Islet of Langerhans (tissue), 1 donor: ENCODE results near the gene IL12RB1.
"Not testable (repeated sequence)": the region's sequence is repeated elsewhere in the genome, so short reads cannot be mapped to it uniquely, and the experiment has no call there.

Experiments used
- FAIRE-seq: peaks from one replicate; lab custom pipeline; 2011; peaks lifted over from hg19 to GRCh38; lab: Jason Lieb, UNC

The IL12RB1 gene

GRCh38 chr19:18044825-18045304 lies 41.9 kb downstream of the IL12RB1 start:
- FAIRE-seq, result peak; percentile 79

DNA sequence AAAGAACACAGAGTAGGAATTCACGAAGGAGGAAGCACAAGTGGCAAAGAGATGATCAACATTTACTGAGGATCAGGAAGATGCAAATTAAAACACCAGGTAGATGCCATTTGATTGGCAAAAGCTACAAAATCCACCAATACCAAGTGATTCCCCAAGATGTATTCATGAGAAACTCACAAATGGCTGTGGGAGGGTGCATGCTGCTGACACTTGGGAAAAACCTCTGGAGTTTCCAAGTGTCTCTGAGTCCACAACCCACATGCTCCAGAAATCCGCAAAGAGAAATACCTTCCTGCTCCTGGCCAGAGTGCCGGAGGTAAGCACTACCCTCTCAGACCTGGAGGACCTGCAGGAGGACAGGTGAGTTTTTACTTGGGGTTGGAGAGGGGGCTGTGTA lies 43.1 kb downstream of the IL12RB1 start:
- FAIRE-seq, result no peak

- no peak for FAIRE-seq
Observed at GRCh38 chr19:18041054-18041453, 45.7 kb downstream of the IL12RB1 start.

GRCh38 chr19:18032102-18032501 lies 54.6 kb downstream of the IL12RB1 start:
- FAIRE-seq, result not testable (repeated sequence)

DNA sequence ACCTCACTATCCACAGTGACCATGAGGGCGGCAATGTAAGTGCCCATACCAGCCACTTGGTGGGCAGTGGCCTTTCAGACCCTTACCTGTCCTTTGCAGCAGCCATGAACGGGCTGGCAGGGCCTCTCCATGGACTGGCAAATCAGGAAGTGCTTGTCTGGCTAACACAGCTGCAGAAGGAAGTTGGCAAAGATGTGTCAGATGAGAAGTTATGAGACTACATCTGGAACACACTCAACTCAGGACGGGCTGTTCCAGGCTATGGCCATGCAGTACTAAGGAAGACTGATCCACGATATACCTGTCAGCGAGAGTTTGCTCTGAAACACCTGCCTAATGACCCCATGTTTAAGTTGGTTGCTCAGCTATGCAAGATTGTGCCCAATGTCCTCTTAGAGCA lies 55.3 kb downstream of the IL12RB1 start:
- not testable (repeated sequence) for FAIRE-seq

DNA sequence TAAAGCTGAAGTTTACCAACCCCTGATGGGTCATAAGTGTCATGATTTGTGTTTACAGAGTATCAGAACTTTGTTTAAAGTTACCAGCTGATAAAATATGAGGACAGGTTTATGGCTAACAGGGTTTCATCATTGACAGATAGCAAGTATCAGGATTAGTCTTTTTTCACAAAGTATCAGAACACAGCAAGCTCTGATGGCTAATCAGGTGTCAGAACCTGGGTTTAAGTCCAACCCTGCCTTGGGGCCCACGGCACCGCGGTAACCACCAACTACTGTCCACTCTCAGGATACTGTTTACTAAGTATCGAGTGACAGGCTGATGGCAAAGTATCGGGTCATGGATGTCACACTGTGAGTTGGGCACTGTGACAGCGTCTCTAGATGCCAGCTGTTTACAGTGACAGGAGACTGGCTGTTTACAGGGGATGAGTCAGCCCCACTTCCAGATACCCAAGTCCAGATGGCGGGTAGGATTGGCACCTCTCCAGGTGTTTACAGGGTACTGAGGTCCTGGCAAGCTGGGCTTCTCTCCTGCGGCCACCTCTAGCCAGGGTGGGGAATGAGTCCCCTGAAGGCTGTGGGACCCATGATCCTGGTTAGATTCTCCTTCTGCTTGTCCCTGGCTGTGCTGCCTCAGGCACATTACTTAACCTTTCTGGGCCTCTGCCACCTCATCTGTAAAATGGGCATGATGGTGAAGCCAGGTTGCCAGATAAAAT lies 57.0 kb downstream of the IL12RB1 start:
- no peak for FAIRE-seq

- FAIRE-seq, result no peak
Observed at GRCh38 chr19:18027151-18027550, 59.6 kb downstream of the IL12RB1 start.

DNA sequence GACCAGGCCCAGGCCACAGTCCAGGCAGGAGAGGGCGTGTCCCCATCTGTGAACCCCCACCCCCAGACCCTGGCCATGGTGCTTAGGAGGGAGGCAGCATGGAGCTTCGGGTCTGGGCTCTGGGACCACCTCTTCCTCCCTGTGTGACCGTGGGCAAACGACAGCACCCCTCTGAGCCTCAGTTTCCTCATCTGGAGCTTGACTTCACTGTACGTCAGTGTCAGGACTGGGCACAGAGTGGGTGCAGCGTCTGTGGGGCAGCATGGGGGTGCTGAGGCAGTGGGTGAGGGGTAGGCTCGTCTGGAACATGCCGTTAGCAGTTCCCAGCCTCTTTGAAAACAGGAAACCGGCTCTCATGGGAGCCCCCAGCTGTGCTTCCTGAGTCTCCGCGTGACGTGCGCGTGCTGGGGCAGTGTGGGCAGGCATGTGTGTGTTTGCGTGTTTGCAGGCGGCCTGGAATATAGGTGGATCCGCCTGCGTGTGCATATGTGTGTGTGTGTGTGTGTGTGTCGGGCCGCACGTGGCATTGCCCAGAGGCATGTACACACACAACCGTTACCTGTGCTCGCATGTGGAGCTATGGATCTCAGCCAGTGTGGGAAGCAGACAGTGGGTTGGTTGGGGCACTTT lies 63.0 kb downstream of the IL12RB1 start:
- FAIRE-seq, result no peak

DNA sequence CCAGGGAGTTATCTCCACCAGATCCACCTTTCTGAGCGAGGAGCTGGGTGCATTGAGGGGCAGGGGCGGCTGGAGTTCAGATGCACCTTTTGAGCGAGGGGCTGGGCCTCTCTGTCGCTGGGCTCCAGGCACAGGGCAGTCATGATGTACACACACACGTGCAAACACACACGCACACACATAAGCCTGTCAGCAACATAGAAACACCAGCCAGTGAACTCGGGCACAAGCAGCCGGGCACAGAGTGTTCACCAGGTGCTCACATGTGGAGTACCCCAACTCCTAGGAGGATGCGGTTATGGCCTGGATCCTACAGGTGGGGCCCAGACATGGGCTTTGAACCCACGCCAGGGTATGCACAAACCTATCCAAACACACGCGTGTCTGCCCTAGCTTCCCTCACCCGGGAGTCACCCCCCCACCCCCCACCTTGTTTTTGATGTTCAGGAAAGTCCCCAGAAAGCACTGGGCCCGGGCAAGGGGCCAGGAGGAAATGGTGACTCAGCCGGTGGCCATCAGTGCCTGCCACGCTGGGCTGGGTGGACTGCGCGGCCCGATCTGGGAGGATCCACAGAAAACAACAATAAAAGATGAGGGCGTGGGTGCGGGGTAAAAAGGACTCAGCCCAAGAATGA lies 65.5 kb downstream of the IL12RB1 start:
- FAIRE-seq, result no peak

GRCh38 chr19:18020212-18021085 lies 66.3 kb downstream of the IL12RB1 start:
- no peak for FAIRE-seq

GRCh38 chr19:18017275-18018083 lies 69.3 kb downstream of the IL12RB1 start:
- no peak for FAIRE-seq

- no peak for FAIRE-seq
Observed at GRCh38 chr19:18016209-18016910, 70.4 kb downstream of the IL12RB1 start.

- no peak for FAIRE-seq
Observed at GRCh38 chr19:18014197-18014596, 72.5 kb downstream of the IL12RB1 start.

DNA sequence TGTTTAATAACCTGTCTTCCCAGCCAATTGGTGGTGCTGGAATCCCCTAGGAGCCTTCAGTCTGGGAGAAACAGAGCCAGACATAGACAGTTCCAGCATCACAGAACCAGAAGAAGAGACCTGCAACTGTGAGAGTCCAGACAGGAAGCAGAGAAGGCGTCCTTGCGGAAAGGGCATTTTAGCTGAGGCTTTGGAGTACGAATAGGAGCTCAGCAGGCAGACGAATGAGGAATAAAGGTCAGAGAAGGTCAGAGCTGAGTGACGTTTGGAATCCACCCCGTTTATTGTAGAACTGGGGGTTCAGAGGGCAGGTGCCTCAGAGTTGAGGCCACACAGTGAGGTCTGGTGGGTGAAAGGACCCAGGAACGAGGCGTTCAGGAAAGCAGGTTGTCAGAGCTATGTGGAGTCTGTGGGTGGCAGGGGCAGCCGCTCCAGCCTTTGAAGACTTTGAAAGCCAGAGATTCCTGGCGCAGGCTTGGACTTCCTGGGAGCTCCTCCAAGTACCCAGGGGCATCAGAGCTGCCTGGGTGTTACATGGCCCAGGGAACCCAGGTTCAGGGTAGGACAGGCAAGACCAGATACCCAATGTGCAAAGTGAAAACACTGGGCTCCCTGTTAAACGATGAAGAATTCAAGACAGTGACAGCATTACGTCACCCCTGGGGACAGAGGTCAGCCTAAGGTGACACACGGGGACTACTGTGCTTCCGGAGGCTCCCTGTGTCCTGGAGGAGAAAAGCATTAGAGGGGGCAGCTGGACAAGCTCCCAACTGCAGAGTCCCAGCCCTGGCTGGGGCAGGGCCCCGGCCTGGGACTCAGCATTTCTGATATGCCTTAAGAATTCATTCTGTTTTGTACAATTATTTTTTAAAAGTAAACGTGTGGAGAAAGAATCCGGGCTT lies 73.3 kb downstream of the IL12RB1 start:
- no peak for FAIRE-seq

- FAIRE-seq, result no peak
Observed at GRCh38 chr19:18010149-18010548, 76.6 kb downstream of the IL12RB1 start.

DNA sequence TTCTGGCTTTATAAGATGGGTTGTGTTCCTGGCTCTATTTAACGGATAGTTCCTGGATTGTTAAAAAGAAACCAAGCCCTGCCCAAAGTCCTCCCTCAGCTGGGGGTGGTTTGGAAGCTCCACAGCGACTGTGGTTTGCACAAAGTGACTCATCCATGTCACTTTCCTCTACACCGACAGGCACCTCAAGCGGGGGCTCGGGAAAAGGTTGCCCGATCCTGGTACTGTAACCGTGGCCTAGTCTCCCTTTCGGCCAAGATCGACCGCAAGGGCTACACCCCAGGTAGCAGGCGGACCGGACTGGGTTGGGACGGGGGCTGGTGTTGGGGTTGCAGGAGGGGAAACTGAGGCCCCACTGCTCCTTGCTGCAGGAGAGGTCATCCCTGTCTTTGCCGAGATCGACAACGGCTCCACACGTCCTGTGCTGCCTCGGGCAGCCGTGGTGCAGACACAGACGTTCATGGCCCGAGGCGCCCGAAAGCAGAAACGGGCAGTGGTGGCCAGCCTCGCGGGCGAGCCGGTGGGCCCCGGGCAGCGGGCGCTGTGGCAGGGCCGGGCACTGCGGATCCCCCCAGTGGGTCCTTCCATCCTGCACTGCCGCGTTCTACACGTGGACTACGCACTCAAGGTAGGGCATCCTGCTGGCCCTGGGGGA lies 77.2 kb downstream of the IL12RB1 start:
- no peak for FAIRE-seq
